Stimulated activated CD4-positive, alpha-beta T cell treated with anti-CD3 and anti-CD28 coated beads, Interleukin-4, amount 100 ng/mL, for 1 hour (primary cell): Measurements from ENCODE around the gene NR3C1.

Source experiments
- DNase-seq: peaks from one replicate; pipeline ENCODE4 v3.0.0-alpha.2; 2020

Gene NR3C1

GRCh38 chr5:143228597-143229293 is 174.7 kb downstream of the NR3C1 start:
- no peak for DNase-seq
